Activated CD8-positive, alpha-beta memory T cell treated with anti-CD3 and anti-CD28 coated beads, Interleukin-2, amount 50 U/mL, for 48 hours (primary cell): ENCODE results near the gene RGS9BP.
"Not testable (repeated sequence)": the region's sequence is repeated elsewhere in the genome, so short reads cannot be mapped to it uniquely, and the experiment has no call there.

Experiments used
- DNase-seq: peaks from one replicate; pipeline ENCODE4 v3.0.0-alpha.2; 2020

Gene RGS9BP

DNA sequence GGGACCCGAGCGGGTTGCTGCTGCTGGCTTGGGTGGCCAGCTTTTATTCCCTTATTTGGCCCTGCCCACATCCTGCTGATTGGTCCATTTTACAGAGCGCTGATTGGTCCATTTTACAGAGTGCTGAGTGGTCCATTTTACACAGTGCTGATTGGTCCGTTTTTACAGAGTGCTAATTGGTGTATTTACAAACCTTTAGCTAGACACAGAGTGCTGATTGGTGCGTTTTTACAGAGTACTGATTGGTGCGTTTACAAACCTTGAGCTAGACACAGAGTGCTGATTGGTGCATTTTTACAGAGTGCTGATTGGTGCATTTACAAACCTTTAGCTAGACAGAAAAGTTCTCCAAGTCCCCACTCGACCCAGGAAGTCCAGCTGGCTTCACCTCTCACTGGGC lies 24.5 kb downstream of the RGS9BP start:
- not testable (repeated sequence) for DNase-seq

DNA sequence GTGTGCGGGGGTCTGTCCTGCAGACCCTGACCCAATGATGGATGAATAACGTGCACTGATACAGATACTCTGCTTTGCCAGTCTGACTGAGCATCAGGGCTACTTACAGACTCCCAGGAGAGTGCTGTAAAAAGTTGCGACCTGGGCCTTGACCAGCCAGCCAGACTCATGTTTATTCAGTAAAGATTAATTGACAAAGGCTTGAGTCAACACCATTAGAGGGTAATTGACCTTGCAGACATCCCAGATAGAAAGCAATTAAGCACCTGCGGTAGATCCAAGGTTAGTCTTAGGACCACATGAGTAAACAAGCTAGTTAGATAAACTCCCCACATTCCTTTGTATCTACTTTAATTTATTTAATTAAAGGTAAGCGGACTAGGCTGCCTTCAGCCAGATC lies 26.4 kb downstream of the RGS9BP start:
- DNase-seq: no peak

DNA sequence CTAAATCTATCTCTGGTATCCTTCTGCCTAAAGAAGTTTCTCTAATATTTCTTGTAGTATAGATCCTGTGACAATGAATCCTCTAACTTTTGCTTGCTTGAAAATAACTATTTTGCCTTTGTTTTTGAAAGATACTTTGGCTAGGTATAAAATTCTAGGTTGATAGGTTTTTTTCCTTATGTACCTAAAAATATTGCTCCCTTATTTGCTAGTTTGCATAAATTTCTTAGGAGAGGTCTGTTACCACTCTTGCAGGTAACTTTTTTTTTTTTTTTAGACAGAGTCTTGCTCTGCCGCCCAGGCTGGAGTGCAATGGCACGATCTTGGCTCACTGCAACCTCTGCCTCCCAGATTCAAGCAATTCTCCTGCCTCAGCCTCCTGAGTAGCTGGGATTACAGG lies 28.4 kb downstream of the RGS9BP start:
- not testable (repeated sequence) for DNase-seq

GRCh38 chr19:32708457-32708856 lies 32.8 kb downstream of the RGS9BP start:
- no peak for DNase-seq

- no peak for DNase-seq
These were observed 33.4 kb downstream of the RGS9BP start for GRCh38 chr19:32709032-32709431.

- no peak for DNase-seq
These were observed 36.1 kb downstream of the RGS9BP start for GRCh38 chr19:32711747-32712146.

GRCh38 chr19:32716203-32716602 lies 40.6 kb downstream of the RGS9BP start:
- not testable (repeated sequence) for DNase-seq

DNA sequence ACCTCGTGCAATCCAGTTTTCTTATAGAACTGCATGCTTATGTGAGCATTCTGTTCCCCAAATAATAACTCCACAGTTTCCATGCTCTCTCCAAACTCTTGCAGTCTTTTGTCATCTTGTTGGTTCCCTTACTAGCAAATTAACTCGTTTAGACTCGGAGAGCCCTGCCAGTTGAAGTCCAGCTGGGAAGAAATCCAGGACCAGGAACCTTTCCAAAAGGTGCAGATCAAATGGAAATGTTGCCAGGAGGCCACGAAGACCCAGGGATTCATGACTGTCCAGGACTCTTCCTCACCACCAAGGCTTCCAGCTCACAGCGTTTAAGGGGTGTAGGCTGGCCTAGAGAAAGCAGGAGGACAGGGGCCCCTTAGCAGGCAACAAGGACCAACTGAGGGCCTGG lies 41.8 kb downstream of the RGS9BP start:
- DNase-seq: no peak

- DNase-seq: no peak
These were observed 42.6 kb downstream of the RGS9BP start for GRCh38 chr19:32718286-32718685.

DNA sequence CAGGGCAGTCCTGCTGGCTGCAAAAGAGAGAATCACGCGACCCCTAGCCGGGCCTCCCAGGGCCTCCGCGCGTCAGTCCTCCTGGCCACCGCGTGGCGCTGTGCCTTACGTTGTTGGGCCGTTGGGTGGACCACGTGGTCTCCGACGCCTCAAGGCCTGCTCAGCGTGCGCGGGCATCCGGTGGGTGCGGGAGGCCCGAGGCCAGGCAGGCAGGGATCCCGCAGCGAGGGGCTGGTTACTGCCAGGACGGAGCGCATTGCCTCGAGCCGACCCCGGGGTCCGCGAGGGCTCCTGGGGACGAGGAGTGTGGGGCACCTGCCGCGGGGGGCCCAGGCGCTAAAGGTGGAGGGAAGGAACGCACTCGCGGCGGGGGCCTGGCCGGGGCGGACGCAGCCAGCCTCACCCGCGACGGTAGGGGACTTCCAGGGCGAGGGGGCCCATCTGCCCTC lies 44.0 kb downstream of the RGS9BP start, which contains the start of gene TDRD12:
TDRD12 (plus strand) TSS at position 157 of the 449 bp plus-strand sequence. CDS start 306 bp downstream, outside the sequence.
- DNase-seq: no peak

GRCh38 chr19:32720216-32720935 lies 44.7 kb downstream of the RGS9BP start:
- DNase-seq: no peak

GRCh38 chr19:32720936-32721250 lies 45.2 kb downstream of the RGS9BP start:
- no peak for DNase-seq
